Ectodermal cell (in vitro differentiated cells): ENCODE data around the gene PALM3.

Source experiments
- H3K27ac ChIP-seq: 2 replicates; pipeline ENCODE4 v1.7.0; 2013; ENCODE audit warnings: mild to moderate bottlenecking, low read depth, low read length; ENCODE audit not compliant: insufficient read depth, poor library complexity, severe bottlenecking
- H3K27me3 ChIP-seq: 2 replicates; pipeline ENCODE4 v1.7.0; 2013; ENCODE audit warnings: mild to moderate bottlenecking, low read length; ENCODE audit not compliant: insufficient read depth, control insufficient read depth, poor library complexity, severe bottlenecking
- H3K36me3 ChIP-seq: one replicate; pipeline ENCODE4 v1.7.0; 2013; ENCODE audit warnings: low read length; ENCODE audit not compliant: control insufficient read depth, insufficient read depth
- H3K4me1 ChIP-seq: one replicate; pipeline ENCODE4 v1.7.0; 2013; ENCODE audit warnings: low read length; ENCODE audit not compliant: control insufficient read depth, insufficient read depth
- H3K4me3 ChIP-seq: 2 replicates; pipeline ENCODE4 v1.7.0; 2013; ENCODE audit warnings: low read depth, low read length, control low read depth; ENCODE audit not compliant: insufficient read depth
- H3K9me3 ChIP-seq: 2 replicates; pipeline ENCODE4 v1.7.0; 2013; ENCODE audit warnings: mild to moderate bottlenecking, low read length, moderate library complexity; ENCODE audit not compliant: control insufficient read depth
- WGBS, 2 experiments: methylation state at CpG; one replicate each; pipeline ENCODE4 v1.1.7; 2013; ENCODE audit warnings: missing lambda C conversion rate in 2 of 2; 5-methylcytosine and 5-hydroxymethylcytosine counted together

Gene PALM3

DNA sequence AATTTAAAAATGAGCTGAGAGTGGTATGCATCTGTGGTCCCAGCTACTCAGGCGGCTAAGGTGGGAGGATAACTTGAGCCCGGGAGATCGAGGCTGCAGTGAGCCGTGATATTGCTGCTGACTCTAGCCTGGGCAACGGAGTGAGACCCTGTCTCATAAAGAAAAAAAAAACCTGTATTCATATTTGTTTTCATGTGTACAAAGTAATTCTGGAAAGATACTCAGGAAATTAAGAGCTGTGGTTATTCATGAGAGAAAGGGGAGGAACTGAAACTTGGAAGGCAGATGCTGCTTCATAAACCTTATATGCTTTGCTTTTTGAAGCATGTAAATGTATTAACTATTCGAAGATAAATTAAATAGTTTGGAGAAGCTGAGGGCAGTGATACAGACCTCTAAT is 42.8 kb downstream of the PALM3 start:
- no peaks in the 10 kb centered on the region for H3K36me3 ChIP-seq
- no peaks in the 10 kb centered on the region for H3K27me3 ChIP-seq
- H3K9me3 ChIP-seq = no peaks in the 10 kb centered on the region
- no peak overlapping the region for H3K4me3 ChIP-seq
- no peak overlapping the region for H3K27ac ChIP-seq
- WGBS, 2 experiments = 86 to 92% methylated on average over 5 to 6 of the region's 6 CpGs
- H3K4me1 ChIP-seq = no peaks in the 10 kb centered on the region

DNA sequence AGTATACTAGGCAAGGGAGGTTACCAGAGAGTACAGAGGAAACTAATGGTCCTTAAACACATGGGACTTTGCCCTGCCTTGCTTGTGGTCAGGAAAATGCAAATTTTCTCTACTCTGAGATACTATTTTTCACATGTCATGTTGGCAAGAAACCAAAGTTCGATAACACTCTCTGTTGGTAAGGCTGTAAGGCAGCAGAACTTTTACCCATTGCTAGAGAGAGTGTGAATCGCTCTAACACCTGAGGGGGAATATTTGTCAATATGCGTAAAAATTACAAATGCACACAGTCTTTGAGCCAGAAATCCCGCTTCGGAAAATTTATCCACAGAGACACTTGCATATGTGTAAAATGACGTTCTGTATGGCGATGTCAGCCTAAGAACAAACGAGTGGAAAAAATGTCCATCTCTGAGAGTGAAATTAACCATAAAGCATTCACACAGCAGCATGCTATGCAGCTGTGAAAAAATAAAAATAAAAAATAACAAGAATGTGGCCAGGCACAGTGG is 46.3 kb downstream of the PALM3 start:
- Histone ChIP-seq H3K4me3 (no peak overlapping the region), H3K27ac (no peak overlapping the region), H3K4me1 (no peaks in the 10 kb centered on the region), H3K27me3 (no peaks in the 10 kb centered on the region), H3K9me3 (no peaks in the 10 kb centered on the region), H3K36me3 (no peaks in the 10 kb centered on the region)
- 96 to 97% methylated on average over 8 of the region's 8 CpGs for WGBS, 2 experiments

DNA sequence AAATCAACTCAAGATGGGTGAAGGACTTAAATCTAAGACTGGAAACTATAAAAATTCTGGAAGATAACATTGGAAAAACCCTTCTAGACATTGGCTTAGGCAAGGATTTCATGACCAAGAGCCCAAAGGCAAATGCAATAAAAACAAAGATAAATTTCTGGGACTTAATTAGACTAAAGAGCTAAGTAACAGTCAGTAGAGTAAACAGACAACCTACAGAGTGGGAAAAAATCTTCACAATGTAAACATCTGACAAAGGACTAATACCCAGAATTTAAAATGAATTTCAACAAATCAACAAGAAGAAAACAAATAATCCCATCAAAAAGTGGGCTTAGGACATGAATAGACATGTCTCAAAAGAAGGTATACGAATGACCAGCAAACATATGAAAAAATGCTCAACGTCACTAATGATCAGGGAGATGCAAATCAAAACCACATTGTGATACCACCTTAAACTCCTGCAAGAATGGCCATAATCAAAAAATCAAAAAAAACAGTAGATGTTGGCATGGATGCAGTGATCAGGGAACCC is 49.4 kb downstream of the PALM3 start:
- Histone ChIP-seq H3K27ac (no peak overlapping the region), H3K9me3 (no peaks in the 10 kb centered on the region), H3K4me1 (no peaks in the 10 kb centered on the region), H3K27me3 (no peaks in the 10 kb centered on the region), H3K36me3 (no peaks in the 10 kb centered on the region), H3K4me3 (no peak overlapping the region)
- WGBS, 2 experiments = 87 to 94% methylated on average over 2 of the region's 2 CpGs

DNA sequence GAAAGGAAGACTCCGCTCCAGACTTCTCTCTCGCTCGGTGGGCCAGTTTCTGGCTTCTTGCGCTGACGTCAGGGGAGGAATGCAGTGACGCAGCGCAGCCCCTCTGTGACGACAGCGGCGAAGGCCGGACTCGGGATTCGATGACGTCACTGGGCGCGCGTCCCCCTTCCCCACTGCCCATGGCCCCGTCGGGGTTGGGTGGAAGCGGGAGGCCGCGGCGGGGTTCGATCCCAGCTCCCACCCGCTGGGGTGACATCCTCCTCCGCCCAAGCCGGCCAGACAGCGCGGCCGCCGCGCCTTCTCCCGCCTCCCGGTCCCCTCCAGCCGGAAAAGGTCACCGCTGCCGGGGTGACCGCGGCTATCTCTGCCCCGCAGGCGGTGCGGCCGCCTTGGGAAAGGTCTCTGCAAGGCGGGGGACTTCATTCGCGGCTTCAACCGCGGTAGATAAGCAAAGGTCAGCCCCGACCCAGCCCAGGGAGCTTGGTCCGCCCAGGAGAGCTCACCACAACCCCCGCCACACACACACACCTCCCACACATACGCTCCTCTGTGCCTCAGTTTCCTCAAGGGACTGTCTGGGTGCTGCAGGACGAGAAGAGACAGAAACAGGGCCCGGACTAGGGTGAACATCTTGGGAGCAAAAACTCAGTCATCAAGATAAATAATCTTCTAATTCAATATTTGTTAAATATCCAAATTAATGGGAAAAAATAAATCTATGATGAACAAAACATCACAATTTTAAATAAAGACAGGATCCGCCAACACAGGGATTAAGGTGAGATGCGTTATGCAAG is 54.9 kb downstream of the PALM3 start:
- H3K27me3 ChIP-seq = no peaks in the 10 kb centered on the region
- no peaks in the 10 kb centered on the region for H3K4me1 ChIP-seq
- WGBS, 2 experiments = 9 to 10% methylated on average over 56 of the region's 56 CpGs
- H3K4me3 ChIP-seq = peak overlapping the region; percentile 65
- no peaks in the 10 kb centered on the region for H3K36me3 ChIP-seq
- H3K9me3 ChIP-seq = no peaks in the 10 kb centered on the region
- peak overlapping the region; percentile 100 for H3K27ac ChIP-seq

GRCh38 chr19:14006085-14006765 is 55.7 kb downstream of the PALM3 start, which contains the start of gene RFX1:
Gene RFX1, minus strand, starts transcription at chr19:14006320. Its CDS starts 12,477 bp downstream, at chr19:13993843.
- no peaks in the 10 kb centered on the region for H3K27me3 ChIP-seq
- H3K27ac ChIP-seq = peak within 1 kb of the TSS; percentile 100
- H3K9me3 ChIP-seq = no peaks in the 10 kb centered on the region
- 0% methylated on average over 55 to 58 of the region's 58 CpGs for WGBS, 2 experiments
- H3K4me3 ChIP-seq = peak within 1 kb of the TSS; percentile 65
- no peaks in the 10 kb centered on the region for H3K36me3 ChIP-seq
- no peaks in the 10 kb centered on the region for H3K4me1 ChIP-seq

- Histone ChIP-seq H3K27ac (peak overlapping the region; percentile 100), H3K4me3 (peak overlapping the region; percentile 65), H3K27me3 (no peaks in the 10 kb centered on the region), H3K4me1 (no peaks in the 10 kb centered on the region), H3K36me3 (no peaks in the 10 kb centered on the region), H3K9me3 (no peaks in the 10 kb centered on the region)
- WGBS, 2 experiments = 10 to 11% methylated on average over 50 of the region's 50 CpGs
Measured at GRCh38 chr19:14005349-14006084, 56.4 kb downstream of the PALM3 start.

- H3K9me3 ChIP-seq = no peaks in the 10 kb centered on the region
- no peak overlapping the region for H3K4me3 ChIP-seq
- 89 to 90% methylated on average over 14 of the region's 14 CpGs for WGBS, 2 experiments
- no peaks in the 10 kb centered on the region for H3K4me1 ChIP-seq
- no peaks in the 10 kb centered on the region for H3K36me3 ChIP-seq
- H3K27me3 ChIP-seq = no peaks in the 10 kb centered on the region
- no peak overlapping the region for H3K27ac ChIP-seq
Measured at GRCh38 chr19:14004619-14005348, 57.1 kb downstream of the PALM3 start.
